ENCODE data around the gene SANBR.

DNA sequence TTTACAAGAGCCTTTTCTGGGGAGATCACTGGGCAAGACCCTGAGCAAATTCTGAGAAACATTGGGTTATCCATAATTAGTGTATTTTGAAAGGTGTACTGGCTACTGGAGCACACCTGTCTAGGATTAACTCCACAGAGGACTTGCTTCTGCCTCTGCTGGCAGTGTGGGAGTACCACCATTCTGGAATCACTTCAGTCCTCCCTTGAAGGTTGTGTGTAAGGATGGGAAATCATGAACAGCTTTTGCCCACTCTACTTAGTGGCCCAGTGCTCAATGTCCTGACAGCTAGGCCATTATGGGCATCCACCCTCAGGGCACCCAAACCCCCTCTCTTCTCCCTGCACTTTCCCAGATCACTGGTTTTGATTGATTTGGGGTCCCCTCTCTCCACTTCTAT, 8.1 kb upstream of the SANBR start:
- TF ChIP-seq, protein P1, sequence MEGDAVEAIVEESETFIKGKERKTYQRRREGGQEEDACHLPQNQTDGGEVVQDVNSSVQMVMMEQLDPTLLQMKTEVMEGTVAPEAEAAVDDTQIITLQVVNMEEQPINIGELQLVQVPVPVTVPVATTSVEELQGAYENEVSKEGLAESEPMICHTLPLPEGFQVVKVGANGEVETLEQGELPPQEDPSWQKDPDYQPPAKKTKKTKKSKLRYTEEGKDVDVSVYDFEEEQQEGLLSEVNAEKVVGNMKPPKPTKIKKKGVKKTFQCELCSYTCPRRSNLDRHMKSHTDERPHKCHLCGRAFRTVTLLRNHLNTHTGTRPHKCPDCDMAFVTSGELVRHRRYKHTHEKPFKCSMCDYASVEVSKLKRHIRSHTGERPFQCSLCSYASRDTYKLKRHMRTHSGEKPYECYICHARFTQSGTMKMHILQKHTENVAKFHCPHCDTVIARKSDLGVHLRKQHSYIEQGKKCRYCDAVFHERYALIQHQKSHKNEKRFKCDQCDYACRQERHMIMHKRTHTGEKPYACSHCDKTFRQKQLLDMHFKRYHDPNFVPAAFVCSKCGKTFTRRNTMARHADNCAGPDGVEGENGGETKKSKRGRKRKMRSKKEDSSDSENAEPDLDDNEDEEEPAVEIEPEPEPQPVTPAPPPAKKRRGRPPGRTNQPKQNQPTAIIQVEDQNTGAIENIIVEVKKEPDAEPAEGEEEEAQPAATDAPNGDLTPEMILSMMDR (IDR thresholded peaks at IDR 0.05; ENCODE audit: insufficient read depth, low read depth, low read length): no peak
- TF ChIP-seq EZH2 (IDR thresholded peaks at IDR 0.05; ENCODE audit: insufficient read depth, low read length): no peak
